Measurements from ENCODE around the gene CADM4.
"Not testable (repeated sequence)": the region's sequence is repeated elsewhere in the genome, so short reads cannot be mapped to it uniquely, and the experiment has no call there.

GRCh38 chr19:43682269-43682668, 42.6 kb upstream of the CADM4 start:
- not testable (repeated sequence) for TF ChIP-seq CTCF, POLR2A, EP300 (IDR thresholded peaks at IDR 0.05)

All from tibial nerve (tissue), 4 donors.